ENCODE measurements around the gene OR51Q1. TPM values are rescaled to one million over a fixed set of nuclear protein-coding genes. Genes with fewer than 3 reads are reported as not detected.

Gene OR51Q1
- total RNA-seq, 1 donor from 2014 or later = not detected

DNA sequence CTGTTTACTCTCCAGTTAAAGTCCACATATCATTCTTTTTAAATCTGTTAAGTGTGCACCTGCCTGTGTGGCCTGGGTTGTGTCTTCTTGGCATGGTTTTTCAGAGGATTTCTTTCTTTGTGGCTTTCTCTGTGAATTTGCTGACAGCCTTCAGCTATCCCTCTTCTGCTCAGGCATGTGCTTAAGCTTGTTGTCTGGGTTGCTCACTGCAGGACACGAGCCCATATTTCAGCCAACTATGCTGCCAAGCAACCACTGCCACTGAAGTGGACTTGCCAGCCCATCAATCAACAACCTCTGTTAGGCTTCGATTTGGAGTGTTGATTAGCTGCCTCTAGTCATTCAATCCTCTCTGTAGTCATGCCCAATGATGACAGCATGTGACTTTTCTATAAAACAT lies 45.6 kb downstream of the OR51Q1 start:
- TF ChIP-seq, protein P1, sequence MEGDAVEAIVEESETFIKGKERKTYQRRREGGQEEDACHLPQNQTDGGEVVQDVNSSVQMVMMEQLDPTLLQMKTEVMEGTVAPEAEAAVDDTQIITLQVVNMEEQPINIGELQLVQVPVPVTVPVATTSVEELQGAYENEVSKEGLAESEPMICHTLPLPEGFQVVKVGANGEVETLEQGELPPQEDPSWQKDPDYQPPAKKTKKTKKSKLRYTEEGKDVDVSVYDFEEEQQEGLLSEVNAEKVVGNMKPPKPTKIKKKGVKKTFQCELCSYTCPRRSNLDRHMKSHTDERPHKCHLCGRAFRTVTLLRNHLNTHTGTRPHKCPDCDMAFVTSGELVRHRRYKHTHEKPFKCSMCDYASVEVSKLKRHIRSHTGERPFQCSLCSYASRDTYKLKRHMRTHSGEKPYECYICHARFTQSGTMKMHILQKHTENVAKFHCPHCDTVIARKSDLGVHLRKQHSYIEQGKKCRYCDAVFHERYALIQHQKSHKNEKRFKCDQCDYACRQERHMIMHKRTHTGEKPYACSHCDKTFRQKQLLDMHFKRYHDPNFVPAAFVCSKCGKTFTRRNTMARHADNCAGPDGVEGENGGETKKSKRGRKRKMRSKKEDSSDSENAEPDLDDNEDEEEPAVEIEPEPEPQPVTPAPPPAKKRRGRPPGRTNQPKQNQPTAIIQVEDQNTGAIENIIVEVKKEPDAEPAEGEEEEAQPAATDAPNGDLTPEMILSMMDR (IDR thresholded peaks at IDR 0.05; ENCODE audit: unreplicated experiment) = no peak
- Mint-ChIP-seq H3K4me3 (no peak overlapping the region), H3K27me3 (ENCODE audit: low read depth) (peaks cover 21% of the 10 kb centered on the region), H3K27ac (no peak overlapping the region), H3K9me3 (no peaks in the 10 kb centered on the region), H3K4me1 (no peaks in the 10 kb centered on the region), H3K36me3 (no peaks in the 10 kb centered on the region)
- no peak for DNase-seq (ENCODE audit: low spot score in 2 of 2, unreplicated experiment in 2 of 2)

Other genes with a start within 250 kb of the OR51Q1 start
- not detected in 3 replicates for gene OR51V1, start 221.4 kb upstream of the OR51Q1 start, total RNA-seq
- not detected in 3 replicates for gene HBB, start 195.0 kb upstream of the OR51Q1 start, total RNA-seq
- 1.9 to 3.0 TPM (median 2.6 TPM) in 3 replicates for gene HBD, start 187.6 kb upstream of the OR51Q1 start, total RNA-seq
- gene HBG1, start 172.3 kb upstream of the OR51Q1 start, total RNA-seq = not detected in 3 replicates
- gene HBG2, start 167.3 kb upstream of the OR51Q1 start, total RNA-seq = 0.38 to 0.54 TPM in 2 of 3 replicates, not detected in the other
- 0.29 to 0.41 TPM (median 0.34 TPM) in 3 replicates for gene HBE1, start 152.2 kb upstream of the OR51Q1 start, total RNA-seq
- gene OR51B4, start 120.2 kb upstream of the OR51Q1 start, total RNA-seq = 0.25 to 0.65 TPM (median 0.47 TPM) in 3 replicates
- 0.41 to 0.56 TPM in 2 of 3 replicates, not detected in the other for gene OR51B2, start 97.8 kb upstream of the OR51Q1 start, total RNA-seq
- 0.89 to 1.2 TPM (median 1.1 TPM) in 3 replicates for gene OR51B5, start 78.6 kb upstream of the OR51Q1 start, total RNA-seq
- gene OR51B6, start 70.6 kb upstream of the OR51Q1 start, total RNA-seq = not detected in 3 replicates
- not detected in 3 replicates for gene OR51M1, start 38.3 kb upstream of the OR51Q1 start, total RNA-seq
- 0.50 to 0.93 TPM (median 0.63 TPM) in 3 replicates for gene OR51I1, start 19.4 kb downstream of the OR51Q1 start, total RNA-seq
- gene OR51I2, start 27.2 kb downstream of the OR51Q1 start, total RNA-seq = not detected in 3 replicates
- not detected in 3 replicates for gene OR52D1, start 66.6 kb downstream of the OR51Q1 start, total RNA-seq
- gene UBQLN3, start 87.8 kb downstream of the OR51Q1 start, total RNA-seq = 0.63 to 1.2 TPM (median 0.71 TPM) in 3 replicates
- gene UBQLNL, start 94.6 kb downstream of the OR51Q1 start, total RNA-seq = 1.9 to 2.1 TPM (median 2.0 TPM) in 3 replicates
- 0.73 to 1.6 TPM (median 1.3 TPM) in 3 replicates for gene OR52H1, start 126.4 kb downstream of the OR51Q1 start, total RNA-seq
- gene OR52B6, start 158.8 kb downstream of the OR51Q1 start, total RNA-seq = not detected in 3 replicates
- gene TRIM6, start 174.5 kb downstream of the OR51Q1 start, total RNA-seq = 13.4 to 14.6 TPM (median 14.0 TPM) in 3 replicates
- 5.0 to 7.1 TPM (median 5.1 TPM) in 3 replicates for gene TRIM34, start 202.9 kb downstream of the OR51Q1 start, total RNA-seq

All from mesothelial cell of epicardium (in vitro differentiated cells).